CD4-positive, alpha-beta T cell treated with Interleukin-2 at 100 ng/mL for 4 hours (primary cell): Measurements from ENCODE around the gene LRSAM1.
A peak's percentile ranks its signal among the peaks of the same experiment; 100 is the strongest.

ENCODE experiments used
- DNase-seq: peaks from one replicate; pipeline ENCODE4 v3.0.0-alpha.2; 2020; ENCODE audit warnings: low spot score

Gene LRSAM1

DNA sequence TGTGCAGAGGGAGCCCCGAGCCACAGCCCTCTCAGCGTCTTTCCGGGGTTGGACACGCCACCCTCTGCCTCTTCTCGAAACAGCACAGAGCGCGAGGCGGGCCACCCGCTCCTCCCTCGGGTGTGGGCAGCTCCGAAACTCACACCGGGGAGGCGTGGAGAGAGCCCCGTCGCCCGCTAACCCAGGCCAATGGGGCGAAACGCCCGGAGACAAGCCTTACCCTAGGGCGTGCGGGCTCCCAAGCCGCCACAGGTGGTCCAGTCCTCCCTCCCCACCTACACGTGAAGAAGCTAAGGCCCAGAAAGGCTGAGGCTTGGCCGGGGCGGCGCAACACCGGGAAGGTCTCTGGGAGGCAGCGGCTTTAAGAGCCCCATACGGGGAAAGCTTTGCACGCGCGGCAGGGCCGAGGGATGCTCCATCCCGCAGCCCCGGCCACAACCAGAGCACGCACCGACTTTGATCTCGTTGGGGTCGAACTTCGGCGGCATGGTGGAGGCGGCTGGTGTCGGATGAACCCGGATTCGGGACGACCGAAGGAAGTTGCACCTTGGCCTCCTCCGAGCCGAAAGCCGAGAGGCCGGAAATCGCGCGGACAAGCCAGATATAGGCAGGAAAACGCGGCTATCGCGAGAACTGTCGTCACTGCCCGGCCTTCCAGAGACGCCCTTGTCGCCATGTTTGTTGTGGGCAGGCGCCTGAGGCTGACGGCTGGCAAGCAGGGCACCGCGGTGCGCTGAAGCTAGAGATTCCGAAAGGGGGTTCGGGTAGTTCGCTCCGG lies at the start of gene LRSAM1, which contains the start of gene RPL12:
TSS of gene LRSAM1 (plus strand) at position 681 of the 778 bp plus-strand sequence. CDS start 3,018 bp downstream, outside the sequence.
TSS of gene RPL12 (minus strand) at position 577 of the 778 bp plus-strand sequence. CDS start at position 488, 89 bp downstream.
- peak; percentile 99 for DNase-seq

DNA sequence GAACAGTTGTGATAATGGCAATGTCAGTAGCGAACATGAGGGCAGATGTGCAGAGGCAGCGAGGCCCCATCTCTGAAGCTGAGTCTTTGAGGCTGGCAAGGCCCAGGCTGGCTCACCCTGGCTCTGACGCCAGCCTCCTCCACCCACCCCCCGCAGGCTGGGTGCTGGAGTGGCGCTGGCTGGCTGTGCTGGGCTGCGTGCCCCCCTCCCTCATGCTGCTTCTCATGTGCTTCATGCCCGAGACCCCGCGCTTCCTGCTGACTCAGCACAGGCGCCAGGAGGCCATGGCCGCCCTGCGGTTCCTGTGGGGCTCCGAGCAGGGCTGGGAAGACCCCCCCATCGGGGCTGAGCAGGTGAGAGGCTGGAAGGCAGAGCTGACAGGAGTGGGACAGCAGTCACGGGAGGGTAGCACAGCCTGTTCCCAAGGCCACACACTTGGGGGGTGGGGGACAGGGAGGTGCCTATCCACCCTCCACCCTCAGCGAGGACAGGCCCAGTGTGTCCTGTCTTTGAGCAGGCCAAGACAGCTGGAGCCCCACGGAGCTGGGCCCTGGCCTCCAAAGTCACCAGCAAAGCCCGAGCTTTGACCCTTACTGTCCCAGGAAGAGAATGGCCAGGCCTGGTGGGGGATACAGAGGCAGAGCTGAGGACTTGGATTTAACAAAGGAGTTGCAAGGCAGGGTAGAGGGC lies 48.8 kb upstream of the LRSAM1 start:
- DNase-seq: no peak

DNA sequence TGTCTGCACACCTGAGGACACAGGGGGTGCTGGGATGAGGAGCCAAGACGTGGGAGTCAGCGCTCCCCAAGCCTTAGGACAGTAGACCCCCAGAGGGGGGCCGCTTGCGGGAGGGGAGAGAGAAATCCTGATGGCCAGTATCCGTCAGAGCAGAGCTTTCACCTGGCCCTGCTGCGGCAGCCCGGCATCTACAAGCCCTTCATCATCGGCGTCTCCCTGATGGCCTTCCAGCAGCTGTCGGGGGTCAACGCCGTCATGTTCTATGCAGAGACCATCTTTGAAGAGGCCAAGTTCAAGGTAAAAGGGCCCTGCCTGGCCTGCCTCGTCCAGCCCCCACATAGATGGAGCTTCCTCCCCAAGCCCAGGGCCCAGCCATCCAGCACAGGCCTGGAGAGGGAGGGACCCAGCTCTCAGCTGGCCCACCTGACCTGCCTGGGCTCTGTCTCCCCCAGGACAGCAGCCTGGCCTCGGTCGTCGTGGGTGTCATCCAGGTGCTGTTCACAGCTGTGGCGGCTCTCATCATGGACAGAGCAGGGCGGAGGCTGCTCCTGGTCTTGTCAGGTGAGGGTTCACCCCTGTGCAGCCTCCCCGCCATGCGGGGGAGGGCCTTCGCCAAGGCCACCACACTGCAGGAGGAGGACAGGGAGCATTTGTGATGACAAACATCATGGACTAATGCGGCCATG lies 47.7 kb upstream of the LRSAM1 start:
- DNase-seq: no peak

DNA sequence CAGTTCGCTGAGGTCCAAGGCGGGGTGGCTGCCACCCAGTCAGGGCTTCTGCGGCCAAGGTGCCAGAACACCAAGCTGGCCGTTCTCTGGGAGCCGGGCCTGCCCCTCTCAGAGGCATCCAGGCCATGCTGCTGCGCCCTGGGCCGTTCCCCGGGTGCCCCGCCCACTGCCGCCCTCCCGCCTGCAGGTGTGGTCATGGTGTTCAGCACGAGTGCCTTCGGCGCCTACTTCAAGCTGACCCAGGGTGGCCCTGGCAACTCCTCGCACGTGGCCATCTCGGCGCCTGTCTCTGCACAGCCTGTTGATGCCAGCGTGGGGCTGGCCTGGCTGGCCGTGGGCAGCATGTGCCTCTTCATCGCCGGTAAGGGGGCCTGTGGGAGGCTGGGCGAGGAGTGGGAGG lies 46.7 kb upstream of the LRSAM1 start:
- no peak for DNase-seq

DNA sequence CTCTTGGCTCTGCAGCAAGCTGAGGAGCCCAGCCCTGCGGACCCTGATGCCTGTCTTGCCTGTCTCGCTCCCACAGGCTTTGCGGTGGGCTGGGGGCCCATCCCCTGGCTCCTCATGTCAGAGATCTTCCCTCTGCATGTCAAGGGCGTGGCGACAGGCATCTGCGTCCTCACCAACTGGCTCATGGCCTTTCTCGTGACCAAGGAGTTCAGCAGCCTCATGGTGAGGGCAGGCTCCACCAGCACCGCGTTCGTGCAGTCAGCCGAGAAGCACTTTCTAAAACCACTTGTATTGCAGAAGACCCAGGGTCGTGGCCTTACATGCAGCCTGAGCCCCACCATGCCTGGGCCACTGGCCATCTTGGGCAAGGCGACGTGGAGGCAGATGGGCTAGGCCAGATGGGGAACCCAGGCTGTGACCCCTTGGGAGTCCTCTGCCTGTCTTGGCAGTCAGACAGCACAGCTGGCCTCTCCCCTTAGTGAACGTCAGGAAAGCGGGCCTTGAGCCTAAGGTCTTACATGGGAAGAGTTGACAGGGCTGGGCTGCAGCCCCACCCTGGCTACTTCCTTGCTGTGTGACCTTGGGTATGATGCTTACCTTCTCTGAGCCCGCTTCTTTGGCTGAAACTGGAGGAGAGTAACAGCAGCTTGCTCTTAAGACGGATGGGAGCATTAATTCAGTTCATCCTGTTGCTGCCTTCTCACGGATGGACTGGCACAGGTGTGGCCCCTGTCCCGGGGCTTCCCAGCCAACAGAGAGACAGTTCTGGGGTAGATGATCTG lies 45.8 kb upstream of the LRSAM1 start:
- DNase-seq: no peak

DNA sequence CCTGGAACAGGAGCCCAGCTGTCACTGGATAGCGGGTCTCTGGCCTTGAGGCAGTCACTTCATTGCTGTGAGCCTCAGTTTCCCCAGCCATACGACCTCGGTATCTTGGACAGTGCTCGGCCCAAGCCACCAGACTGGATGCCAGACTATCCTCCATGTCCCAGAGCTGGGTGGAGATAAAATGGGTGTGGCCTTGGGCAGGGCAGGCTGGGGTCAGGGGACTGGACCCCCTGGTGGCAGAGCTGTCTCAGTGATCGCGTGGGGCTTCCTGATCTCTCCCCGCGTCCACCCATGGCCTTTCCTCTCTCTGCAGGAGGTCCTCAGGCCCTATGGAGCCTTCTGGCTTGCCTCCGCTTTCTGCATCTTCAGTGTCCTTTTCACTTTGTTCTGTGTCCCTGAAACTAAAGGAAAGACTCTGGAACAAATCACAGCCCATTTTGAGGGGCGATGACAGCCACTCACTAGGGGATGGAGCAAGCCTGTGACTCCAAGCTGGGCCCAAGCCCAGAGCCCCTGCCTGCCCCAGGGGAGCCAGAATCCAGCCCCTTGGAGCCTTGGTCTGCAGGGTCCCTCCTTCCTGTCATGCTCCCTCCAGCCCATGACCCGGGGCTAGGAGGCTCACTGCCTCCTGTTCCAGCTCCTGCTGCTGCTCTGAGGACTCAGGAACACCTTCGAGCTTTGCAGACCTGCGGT lies 44.4 kb upstream of the LRSAM1 start:
- DNase-seq: no peak

DNA sequence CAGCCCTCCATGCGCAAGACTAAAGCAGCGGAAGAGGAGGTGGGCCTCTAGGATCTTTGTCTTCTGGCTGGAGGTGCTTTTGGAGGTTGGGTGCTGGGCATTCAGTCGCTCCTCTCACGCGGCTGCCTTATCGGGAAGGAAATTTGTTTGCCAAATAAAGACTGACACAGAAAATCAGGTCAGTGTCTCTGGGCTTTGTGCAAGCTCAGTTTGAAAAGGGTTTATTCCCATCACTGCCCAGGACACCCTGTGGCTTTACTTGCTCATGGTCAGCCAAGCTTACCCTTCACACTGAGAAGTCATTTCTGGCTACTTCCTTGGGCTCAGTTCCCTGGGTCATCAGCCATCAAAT lies 43.8 kb upstream of the LRSAM1 start:
- DNase-seq: no peak

DNA sequence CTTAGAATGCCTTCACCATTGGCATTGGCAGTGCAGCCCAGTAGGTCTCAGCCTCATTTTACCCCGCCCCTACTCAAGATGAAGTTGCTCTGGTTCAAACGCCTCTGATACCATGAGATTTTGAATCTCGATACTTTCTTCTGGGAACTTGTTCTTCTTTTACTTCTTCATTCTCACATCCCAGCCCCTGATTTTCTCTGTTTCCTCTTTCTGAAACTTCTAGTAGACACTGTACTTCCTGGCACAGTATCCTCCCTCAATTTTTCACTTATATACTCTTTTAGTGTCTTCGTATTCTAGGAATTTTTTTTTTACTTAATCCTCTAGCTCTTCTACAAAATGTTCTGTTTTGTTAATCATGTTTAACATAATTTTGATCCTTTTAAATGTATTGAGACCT lies 40.2 kb upstream of the LRSAM1 start:
- no peak for DNase-seq

DNA sequence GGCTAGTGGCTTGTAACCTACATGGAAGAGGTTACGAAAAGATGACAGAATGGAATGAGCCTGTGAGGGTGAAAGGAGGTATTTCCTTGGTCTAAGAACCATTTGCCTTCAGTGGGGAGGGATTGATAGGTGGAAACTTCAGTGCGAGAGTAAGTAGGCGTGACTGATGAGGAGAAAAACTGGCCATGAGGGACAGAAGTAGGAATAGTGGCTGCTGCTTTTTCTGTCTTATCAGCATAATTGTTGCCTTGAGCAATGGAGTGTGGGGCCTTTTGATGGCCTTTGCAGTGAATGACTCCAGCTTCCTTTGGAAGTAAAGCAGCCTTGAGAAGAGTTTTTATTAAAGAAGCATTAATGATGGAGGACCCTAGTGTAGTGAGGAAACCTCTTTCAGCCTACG lies 36.2 kb upstream of the LRSAM1 start:
- no peak for DNase-seq

DNA sequence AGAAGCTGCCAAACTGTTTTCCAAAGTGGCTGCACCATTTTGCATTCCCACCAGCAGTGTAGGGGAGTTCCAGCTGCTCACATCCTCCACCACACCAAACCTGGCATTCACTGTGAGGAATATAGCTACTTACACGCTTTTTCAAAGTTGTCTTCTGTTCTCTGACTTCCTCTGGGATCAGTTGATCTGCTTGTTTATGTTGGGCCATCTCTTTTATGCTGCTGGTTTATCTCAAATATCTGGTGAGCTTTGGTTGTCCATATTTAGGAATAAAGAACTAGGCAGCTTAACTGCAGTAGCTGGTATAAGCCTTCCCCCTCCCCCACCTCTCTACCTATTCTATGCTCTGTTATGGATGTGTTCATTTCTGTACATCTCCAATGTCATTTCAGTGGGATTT lies 35.7 kb upstream of the LRSAM1 start:
- DNase-seq: no peak

DNA sequence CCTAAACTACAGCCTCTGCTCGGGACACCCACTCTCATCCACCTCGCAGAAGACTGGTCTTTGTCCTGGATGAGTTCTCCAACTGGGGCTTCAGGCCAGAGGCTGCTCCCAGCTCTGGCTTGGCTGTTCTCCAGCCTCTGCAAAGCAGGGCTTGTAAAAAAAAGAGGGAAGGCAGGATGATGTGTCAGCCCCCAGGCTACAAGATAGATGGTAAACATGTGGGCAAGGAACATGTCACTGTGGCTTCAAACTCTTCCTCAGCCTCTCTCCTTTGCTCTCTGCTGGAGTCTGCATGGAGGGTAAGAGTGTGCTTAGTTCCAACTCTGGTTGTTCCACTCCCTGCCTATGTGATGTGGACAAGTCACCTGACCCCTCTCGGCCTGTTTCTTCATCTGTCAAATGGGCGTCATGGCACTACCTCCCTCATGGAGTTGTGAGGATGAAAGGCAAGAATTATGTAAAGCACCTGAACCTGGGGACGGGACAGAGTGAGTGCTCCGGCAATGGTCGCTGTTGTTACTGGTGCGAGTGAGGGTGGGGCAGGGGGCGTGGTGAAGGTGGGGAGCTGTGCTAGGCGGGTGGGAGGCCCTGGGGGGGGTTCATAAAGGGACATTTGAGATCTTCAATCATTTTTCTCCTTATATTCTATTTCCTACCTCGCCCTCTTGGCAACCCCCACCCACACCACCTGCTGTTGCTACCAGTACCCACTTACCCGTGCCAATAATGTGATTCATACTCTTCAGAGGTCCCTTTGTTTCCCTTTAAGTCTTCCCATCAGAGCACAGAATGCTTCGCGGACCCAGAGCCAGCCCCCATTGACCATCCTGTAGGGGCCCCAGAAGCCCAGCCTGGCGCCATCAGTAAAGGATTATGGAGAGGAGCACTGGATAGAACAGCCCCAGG lies 33.9 kb upstream of the LRSAM1 start:
- no peak for DNase-seq

DNA sequence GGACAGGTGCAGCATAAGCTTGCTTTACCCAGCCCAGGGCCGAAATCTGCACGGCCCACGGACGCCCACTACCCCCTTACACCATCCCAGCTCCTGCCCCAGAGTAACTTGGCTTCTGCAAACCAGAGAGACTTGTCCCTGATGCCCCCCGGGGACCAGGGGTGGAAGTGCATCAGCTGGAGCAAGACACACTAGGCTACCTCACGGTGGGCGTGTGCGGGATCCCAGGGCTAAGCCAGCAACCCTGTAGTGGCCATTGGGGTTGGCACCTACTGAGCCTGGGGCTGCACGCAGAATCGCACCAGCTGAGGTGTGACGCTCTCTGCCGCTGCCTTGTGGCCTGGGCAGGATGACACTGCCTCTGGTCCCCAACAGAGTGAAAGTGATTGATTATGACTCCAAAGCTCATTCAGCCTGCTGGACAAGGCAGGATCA lies 33.3 kb upstream of the LRSAM1 start:
- DNase-seq: peak; percentile 31

DNA sequence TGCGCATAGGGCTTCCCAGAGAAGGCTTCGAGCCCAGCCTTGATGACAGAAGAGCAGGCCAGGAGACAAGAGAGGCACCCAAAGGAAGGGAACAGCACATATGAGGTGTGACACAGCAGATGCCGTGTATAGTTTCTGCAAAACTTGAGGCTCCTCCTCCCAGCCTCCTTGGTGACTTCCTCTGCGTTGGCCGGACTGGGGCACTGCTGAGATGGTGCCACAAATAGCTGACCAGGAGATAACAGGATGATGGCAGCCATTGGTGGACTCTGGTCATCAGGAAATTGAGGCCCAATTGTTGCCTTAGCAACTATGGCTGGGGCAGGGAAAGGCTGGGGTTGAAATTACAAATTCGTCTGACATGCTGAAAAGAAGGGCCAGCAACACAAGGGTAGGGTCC lies 32.0 kb upstream of the LRSAM1 start:
- no peak for DNase-seq

DNA sequence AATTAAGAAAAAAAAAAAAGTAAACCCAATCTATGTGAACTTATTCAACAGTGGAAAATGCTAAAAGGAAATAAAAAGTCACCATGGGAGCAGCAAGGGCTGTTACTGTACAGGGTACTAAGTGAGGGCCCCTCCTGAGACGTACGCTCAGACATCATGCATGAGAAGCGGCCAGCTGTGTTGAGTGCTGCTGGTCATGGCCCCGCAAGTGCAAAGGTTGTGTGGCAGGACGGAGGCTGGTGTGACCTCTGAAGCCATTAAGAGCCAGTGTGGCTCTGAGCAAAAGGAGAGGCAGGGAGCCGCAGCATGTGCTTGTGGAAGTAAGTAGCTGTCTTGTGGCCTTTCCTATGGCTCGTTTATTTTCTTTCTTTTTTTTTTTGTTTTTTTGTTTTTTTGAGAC lies 30.3 kb upstream of the LRSAM1 start:
- DNase-seq: no peak

DNA sequence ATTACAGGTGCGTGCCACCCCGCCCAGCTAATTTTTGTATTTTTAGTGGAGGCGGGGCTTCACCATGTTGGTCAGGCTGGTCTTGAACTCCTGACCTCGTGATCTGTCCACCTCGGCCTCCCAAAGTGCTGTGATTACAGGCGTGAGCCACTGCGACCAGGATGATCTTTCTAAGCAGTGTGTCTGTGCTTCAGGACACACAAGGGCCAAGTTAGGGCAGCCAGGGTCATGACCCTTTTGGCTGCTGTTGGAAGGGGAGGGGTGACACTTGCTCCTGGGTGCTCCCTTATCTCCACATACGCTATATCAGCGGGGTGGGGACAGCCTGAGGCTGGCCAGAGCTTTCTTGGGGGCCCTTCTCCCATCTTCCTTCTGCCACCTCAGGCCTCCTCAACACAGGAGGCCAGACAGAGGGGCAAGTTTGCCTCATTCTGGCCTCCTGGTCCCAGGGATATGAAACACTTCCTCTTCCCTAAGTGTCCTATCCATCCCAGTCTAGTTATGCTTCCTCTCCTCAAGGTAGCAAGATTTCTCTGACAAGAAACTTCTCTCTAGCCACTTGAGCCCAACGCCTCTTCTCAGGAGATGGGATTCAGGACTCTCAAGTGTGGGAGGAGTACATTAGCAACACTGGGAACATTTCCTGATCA lies 29.1 kb upstream of the LRSAM1 start:
- DNase-seq: no peak

DNA sequence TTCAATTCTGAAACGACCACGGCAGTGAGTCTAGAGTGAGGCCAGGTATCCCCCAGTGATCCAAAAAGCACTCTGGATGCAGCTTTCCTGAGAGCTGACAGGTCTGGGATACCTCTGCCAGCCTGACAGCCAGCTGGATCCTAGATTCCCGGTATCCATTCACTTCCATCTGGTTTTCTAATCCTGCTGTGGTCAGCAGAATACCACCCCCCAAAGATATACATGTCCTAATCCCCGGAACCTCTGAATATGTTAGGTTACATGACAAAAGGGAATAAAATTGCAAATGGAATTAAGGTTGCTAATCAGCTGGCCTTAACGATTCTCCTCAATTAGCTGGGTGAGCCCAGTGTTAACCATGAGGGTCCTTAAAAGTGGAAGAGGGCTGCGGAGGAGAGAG lies 28.5 kb upstream of the LRSAM1 start:
- DNase-seq: no peak

DNA sequence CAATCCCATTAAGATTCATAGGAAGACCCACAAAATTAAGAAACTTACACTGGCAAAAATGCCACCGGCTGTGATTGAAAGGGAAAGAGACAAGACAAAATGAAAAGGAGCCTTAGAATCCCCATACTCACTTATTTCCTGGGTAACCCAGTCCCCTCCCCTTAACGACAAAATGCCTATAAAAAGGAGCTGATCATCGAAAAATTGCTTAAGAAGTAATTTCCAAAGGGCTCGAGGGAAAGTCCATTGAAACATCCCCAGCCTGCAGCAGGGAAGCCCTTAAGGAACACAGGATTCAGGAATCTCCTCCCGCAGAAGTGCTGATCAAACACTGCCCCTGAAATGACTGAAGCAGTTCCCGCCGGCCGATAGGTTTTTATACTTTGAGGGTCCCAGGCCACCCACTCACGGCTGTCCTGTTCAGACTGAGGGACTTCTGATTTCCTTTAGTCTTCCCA lies 27.8 kb upstream of the LRSAM1 start:
- DNase-seq: no peak

DNA sequence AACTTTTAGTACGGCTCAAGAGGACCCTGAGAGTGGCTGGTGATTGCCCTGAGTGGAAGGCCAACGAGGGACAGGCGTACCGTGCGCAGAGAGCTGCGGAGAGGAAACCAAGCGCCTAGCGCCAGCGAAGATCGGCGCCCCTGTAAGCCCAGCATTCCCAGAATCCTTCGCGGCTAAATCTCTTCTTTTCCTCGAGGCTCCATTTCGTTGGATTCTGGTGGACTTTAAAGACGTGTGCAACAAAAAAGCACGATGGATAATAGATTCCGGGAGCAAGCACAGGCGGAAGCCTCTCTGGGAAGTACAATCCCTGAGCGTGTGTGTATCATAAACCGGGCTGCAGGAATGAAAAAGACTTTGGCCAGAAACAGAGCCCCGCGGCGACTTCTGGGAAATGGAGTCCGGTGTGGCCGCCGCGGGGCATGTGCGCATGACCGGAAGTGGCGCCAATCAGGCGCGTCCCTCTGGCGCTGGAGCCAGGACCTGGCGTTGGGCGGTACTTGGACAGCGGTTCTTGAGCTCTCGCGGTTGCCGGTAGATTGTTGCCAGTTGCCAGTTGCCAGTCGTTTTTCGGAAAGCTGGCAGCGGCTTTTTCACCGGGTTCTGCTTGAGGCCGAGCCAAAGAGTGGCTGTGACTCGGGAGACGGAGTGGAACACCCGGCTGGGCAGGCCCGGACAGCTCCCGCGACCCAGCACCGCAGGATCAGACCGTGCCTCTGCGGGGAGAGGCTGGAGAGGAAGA lies 27.2 kb upstream of the LRSAM1 start, which contains the start of gene ZNF79:
TSS of gene ZNF79 (plus strand) at position 449 of the 742 bp plus-strand sequence. CDS start 406 bp downstream, outside the sequence.
- DNase-seq: peak; percentile 89

DNA sequence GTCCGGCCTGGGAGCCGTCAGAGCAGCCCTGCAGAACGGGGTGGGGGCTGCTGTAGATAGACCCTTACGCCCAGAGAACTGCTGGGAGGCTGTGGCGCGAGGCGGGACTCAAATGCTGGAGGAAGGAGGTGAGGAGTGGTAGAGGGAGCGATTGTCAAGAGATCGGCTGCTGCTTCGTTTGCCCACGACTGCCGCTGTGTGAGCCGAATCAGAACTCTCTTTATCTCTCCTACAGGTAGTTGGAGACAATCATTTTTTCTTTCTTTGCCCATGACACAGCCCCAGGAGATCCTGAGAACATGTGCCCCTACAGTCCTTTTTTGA lies 26.7 kb upstream of the LRSAM1 start:
- DNase-seq: peak; percentile 21
